HG03135 (cell line): ENCODE measurements around the gene RSPH9.

Experiments
- ATAC-seq: cut with Tn5 transposase; IDR thresholded peaks from one replicate; pipeline ENCODE4 v1.9.1; 2021; ENCODE audit warnings: mild to moderate bottlenecking, moderate library complexity; ENCODE audit not compliant: unreplicated experiment

The RSPH9 gene, protein sequence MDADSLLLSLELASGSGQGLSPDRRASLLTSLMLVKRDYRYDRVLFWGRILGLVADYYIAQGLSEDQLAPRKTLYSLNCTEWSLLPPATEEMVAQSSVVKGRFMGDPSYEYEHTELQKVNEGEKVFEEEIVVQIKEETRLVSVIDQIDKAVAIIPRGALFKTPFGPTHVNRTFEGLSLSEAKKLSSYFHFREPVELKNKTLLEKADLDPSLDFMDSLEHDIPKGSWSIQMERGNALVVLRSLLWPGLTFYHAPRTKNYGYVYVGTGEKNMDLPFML

DNA sequence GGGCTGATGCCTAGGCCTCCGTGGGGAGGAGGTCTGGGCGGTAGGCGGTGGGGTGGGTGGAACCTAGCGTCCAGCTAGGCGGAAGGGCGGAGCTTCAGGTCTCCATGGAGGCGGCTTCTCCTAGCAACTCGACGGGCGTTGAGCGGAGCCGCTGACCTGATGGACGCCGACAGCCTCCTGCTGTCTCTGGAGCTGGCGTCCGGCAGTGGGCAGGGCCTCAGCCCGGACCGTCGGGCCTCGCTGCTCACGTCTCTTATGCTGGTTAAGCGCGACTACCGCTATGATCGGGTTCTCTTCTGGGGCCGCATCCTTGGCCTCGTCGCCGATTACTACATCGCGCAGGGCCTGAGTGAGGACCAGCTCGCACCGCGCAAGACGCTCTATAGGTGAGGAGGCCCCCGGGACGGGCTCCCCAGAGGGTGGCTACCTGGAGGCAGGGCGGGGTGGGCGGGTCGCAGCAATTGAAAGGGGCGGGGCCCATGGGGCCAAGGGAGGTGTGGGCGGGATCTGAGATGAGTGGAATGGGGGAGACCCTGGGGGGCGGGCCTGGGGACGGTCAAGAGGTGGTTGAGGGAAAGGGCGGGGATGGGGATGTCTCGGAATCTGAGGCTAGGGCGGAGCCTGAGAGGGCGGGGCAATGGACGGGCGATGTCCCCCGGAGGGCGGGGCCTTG, at the start of gene RSPH9:
Gene RSPH9 (plus strand): TSS at position 97 of the 673 bp plus-strand sequence. CDS start 63 bp downstream, at position 160.
- ATAC-seq = no peak

DNA sequence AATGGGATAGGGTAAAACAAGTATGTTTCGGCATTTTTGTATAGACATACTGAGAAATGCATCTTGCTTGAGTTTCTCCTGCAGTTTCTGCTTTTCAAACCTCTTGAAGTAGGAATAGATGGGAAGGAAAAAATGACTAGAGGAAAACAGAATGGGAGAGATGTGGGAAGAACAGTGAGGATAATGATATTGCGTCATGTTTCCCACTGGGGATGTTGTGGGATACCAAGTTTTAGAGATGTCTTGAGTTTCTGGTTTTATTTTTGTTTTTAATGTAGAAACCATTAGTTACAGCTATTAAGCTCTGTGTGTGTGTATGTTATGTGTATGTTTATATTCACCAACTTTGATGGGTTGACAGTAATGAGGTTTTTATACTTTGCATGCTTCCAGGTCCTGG, 44.2 kb upstream of the RSPH9 start:
- no peak for ATAC-seq

DNA sequence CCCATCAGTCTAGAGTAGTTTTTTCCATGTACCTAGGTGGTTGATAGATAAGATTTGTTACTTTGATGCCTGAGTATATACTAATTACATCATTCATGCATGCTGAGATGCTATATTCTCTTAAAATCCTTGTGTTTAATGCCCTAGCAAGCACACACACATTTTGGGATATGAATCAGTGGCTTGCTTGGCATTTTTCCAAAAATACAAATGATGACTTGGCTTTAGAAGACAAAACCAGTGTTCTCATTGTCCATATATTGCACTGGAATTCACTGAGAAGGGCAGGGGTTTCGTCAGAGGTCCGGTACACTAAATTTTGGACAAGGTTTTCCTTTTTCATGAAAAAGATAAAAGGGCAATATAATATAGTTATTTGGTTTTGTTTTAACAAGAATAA, 40.7 kb upstream of the RSPH9 start:
- no peak for ATAC-seq

DNA sequence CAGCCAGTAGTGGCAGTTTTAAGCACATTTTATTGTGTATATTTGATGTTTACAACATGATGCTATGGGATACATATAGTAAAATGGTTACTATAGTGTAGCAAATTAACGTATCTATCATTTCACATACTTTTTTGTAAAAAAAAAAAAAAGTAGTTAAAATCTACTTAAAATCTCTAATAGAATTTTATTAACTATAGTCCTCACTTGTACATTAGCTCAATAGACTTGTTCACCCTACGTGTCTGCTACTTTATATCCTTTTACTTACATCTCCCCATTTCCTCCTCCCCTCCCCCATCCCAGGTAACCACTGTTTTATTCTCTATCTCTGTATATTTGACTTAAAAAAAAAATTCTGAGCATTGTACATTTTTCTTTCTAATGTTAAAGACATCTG, 38.8 kb upstream of the RSPH9 start:
- no peak for ATAC-seq

DNA sequence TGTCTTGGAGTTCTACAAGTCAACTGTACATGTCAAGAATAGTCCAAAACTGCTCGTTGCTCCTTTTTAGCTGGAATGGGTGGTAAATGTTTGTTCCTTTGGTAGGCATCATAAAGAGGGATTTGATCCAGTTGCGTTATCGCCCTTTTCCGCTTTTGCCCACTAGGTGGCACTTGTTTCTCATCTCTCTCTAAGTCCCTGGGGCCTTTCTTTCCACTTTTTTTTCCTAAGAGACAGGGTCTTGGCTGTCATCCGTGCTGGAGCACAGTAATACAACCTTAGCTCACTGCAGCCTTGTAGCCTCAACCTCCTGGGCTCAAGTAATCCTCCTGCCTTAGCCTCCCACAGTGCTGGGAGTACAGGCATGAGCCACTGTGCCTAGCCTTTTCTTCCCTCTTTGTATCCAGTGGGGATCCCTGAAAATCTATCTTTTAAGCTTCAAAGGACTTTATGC, 36.5 kb upstream of the RSPH9 start:
- ATAC-seq = no peak

DNA sequence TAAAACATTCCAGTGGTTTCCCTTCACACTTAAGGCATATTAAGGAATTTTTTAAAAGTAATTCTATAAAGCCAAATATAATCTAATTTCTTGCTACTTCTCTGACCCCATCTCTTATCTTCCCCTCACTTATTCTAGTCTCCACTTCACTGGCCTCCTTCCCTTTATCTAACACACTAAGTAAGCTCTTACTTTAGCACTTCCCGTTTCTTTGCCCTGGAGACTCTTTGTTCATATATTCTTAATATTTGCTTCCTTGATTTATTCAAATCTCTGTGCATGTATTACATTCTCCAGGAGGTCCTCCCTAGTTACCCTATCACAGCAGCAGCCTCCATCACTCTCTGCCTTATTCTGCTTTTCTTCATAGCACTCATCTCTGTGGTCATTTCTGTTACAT, 36.0 kb upstream of the RSPH9 start:
- no peak for ATAC-seq

DNA sequence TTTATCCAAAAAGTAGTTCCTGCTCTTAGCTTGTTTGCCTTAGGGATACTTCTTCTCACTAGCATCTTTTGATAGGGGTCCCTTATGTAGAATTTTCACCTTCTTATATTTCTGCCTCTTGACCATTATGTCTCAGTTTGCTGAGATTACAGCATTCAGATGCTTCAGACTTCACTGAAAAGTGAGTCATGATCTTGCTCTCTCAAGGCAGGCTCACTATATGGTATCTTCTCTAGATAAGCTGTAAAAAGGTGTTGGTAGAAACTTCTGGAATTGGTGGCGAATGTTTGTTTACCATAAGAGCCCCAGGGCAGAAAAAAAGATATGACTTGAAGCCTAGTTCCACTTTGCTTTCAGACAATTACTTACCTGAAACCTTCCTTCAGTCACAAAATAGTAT, 35.4 kb upstream of the RSPH9 start:
- no peak for ATAC-seq

DNA sequence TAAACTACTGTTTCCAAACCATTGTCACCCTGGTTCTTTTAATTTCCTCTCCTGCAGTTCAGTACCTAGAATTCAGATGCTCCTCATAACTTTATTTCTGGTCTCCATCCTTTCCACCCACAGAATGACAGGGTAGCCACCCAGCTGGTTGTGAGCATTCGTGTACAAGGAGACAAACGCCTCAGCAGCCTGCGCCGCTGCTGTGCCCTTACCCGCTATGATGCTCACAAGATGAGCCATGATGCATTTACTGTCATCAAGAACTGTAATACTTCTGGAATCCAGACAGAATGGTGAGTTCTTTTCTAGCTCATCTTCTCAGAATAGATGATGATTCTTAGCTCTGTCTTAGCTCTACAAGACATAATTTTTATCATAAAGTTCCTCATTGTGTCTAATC, 34.4 kb upstream of the RSPH9 start:
- no peak for ATAC-seq

DNA sequence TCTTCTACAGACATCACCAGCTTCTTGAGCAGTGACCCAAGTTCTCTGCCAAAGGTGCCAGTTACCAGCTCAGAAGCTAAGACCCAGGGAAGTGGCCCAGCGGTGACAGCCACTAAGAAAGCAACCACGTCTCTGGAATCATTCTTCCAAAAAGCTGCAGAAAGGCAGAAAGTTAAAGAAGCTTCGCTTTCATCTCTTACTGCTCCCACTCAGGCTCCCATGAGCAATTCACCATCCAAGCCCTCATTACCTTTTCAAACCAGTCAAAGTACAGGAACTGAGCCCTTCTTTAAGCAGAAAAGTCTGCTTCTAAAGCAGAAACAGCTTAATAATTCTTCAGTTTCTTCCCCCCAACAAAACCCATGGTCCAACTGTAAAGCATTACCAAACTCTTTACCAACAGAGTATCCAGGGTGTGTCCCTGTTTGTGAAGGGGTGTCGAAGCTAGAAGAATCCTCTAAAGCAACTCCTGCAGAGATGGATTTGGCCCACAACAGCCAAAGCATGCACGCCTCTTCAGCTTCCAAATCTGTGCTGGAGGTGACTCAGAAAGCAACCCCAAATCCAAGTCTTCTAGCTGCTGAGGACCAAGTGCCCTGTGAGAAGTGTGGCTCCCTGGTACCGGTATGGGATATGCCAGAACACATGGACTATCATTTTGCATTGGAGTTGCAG, 31.0 kb upstream of the RSPH9 start:
- ATAC-seq = no peak

DNA sequence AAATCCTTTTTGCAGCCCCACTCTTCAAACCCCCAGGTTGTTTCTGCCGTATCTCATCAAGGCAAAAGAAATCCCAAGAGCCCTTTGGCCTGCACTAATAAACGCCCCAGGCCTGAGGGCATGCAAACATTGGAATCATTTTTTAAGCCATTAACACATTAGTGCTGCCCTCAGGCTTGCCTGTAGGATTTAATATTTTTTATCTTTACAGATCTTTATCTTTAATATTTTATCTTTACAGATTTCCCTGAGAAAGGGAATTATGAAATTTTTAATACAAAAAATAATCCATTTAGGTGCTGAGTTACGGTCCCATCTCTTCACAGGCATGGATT, 30.5 kb upstream of the RSPH9 start:
- ATAC-seq = no peak

DNA sequence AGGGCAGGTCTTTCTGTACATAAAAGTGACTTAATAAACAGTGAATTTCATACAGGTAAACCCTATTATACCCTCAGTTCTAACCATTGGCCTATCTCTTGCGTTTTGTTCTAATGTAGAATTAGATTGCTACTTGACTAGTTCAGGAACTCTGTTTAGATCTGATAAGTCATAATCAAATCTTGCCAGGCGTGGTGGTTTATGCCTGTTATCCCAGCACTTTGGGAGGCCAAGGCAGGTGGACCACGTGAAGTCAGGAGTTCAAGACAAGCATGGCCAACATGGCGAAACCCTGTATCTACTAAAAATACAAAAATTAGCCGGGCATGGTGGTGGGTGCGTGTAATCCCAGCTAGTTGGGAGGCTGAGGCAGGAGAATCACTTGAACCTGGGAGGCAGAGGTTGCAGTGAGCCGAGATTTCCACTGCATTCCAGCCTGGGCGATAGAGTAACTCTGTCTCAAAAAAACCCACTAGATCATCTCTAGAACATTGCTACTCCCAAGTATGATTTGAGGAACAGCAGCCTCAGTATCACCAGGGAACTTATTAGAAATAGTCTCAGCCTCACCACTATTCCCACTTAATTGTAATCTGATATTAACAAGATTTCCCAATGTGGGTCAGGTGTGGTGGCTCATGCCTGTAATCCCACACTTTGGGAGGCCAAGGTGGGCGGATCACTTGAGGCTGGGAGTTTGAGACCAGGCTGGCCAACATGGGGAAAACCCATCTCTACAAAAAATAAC, 27.9 kb upstream of the RSPH9 start:
- no peak for ATAC-seq

DNA sequence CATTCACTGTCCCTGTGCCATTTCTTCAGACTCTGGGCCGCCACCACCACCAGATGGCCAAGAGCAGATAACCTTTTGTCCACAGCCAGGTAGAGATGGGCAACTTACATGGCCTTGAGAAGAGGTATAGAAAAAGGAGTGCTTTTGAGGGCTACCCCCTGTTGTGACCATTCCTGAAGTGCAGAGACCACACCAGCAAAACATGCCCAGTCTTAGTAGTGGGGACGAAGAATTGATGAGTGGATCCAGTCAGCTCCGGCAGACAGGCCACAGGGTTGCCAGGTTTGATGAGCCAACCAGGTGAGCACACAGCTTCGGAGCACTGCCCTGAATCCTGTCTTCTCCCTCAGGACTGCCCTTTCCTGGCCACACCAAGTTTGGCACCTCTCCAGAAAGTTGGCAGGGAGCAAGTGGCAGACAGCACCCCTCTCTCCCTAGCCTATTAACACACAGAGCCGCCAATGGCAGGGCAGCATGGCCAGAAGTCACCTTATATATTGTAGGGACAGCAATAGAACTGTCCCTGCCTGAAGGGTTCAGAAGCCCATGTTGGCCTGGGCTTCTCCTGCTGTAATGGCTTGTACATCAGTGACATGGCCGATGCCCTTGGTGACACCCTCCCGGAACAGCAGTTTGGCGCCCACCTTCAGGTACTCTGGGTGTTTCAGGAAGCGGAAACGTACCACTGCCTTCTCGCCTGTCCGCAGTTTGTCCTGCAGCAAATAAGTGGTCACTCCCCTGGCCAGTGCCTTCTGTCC, 23.6 kb upstream of the RSPH9 start:
- no peak for ATAC-seq

DNA sequence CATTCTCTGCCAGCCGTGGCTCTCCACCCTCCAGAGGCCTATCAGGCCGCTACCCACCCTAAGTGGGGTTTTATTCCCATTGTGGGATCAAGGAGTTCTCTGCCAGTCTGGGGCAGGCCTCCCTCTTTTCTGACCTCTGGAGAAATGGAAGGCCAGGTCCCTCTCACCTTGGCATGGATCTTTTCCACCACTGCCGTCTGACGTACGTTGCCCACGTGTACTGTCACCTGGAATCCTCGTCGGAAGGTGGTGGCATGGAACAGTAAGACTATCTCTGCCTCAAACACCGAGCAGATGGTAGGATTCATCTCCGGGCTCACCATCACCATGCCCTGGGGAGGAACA, 23.0 kb upstream of the RSPH9 start:
- ATAC-seq = no peak

DNA sequence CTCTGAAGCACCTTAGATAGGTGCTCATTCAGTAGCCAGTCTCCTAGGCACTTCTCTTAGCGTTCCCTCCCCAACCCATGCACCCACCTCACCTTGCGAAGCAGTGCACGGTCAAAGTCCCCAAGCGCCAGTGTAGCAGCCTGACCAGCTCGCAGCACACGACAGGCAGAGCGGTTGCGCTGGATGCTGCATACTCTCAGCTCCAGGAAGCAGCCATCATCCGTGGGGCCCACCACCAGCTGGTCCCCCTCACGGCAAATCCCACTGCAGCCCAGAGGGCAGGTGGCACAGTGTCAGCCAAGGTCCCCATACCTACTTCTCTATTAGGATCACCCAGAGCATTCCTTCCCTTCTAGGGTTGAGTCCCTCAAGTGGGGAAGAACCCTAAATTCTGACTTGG, 22.3 kb upstream of the RSPH9 start:
- no peak for ATAC-seq

DNA sequence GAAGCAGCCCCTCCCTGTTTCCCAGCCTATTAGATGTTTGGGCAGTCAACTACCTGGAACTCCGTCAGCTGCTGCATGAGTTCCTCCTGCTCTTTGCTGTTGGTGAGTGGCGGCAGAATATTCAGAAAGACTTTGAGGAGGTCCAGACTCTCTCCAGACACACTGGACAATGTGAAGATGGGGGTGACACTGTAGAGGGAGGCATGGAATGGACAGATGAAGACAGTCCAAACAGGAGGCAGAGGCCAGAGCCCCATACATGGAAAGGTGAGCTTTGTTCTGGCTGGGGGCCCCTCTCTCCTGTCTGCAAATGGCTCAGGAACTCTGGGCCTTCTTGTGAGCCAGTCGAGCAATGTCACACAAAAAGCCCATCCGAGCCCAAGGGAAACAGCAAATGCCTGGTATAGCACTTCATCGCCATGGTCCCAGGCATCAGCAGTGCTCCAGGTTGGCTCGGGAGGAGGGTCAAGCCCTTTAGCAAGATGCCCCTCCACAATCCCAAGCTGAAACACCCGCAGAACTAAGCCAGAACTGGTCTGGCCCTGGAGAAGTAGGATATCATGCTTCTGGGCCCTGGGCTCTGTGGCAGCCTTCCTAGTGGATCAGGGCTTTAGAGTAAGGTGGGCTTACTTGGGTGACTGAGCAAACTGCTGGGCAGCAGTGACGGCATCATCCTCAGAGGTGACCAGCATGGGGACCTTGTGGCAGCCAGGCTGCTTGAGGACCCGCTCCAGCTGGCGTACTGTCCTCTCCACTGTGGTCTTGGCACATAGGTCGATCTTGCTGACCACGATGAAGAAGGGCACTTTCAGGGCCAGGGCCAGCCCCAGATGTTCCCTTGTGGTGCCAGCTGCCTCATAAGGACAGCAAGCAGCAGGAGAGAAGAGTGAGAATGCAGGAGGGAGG, 20.7 kb upstream of the RSPH9 start:
- ATAC-seq = no peak

DNA sequence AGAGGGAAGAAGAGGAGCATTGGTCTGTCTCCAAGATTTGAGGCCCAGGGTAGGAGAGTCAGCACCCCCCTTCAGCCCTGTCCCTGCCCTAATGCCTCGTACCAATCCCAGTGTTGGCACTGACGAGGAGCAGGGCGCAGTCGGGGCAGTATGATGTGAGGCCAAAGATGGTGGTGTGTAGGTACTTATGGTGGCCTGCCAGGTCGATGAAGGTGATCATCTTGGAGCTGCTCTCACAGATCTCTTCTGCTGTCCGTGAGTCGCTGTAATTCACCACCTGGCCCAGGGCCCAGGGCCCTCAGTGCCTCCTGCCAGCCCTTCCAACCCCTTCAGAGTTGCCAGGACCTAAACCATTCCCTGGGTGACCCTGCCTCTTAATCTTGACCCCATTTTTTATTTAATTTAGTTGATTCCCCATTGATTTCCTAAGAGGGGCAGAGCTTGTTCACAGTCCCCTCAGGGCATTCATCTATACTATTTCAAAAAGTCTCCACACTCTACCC, 20.0 kb upstream of the RSPH9 start:
- ATAC-seq = no peak

DNA sequence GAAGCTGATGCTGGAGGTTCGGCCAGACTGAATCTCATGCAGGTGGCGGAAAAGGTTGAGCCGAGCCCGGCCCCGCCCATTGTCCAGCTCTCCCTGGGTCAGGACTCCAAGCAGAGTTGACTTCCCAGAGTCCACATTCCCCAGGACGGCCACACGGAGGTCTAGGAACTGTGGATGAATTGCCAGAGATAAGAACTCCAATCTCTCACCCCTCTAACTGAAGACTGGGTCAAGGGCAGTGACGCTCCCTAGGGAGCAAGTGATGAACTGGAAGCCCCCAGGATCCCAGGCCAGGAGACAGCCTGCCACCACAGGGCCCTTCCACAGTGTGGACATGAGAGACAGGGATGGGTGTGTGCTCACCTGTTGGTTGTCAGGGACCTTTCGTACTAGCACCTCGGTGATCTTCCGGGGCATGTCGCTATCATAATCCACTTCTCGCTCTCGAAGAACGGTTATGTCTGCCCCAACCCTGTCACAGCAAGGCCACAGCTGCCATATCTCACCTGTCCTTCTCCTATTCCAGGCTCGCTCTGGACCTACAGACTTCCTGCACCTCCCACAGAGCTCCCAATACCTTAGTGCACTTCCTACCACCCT, 19.3 kb upstream of the RSPH9 start:
- no peak for ATAC-seq

DNA sequence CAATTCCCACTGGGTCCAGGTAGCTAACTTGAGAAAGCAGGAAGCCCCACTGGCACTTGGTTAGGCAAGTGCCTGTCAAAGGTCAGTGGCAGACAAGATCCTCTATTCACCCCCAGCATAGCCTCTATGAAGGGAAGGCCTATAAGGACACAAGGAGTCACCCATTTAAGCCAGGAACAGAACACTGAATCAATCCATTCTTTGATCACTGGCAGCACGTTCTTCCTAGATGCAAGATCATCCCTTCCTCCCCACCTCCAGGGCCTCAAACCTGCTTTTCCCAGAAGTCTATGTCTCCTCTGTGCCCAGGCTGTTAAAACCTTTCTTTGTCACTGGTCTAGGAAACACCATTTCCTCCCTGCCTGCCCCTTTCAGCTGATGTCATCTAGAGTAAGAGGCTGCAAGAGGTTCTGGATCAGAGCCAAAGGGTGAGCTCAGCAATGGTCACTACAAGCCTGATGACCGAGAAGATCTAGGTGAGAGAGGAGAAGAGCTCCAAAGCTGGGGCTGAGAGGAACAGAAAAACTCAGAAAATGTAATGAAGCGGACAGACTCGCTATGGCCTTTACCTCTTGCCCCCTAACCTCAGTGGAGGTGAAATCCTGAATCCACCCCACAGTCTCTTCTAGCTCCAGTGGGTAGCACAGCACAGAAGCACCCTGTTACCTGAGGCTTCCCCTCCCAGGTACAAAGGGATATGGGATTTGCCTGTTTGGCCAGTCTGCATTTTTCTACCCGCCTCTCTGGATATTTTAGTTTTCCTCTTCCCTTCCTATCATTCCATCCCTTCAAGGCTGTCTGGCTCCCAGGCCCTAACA, 17.6 kb upstream of the RSPH9 start:
- ATAC-seq = no peak
